HL-60 (cell line): ENCODE data around the gene RNF6.

Experiments
- CTCF ChIP-seq: IDR thresholded peaks from one replicate; pipeline ENCODE4 v1.5.1; 2011; ENCODE audit warnings: low read length, control low read depth, inconsistent platforms; ENCODE audit not compliant: insufficient read depth
- GABPA ChIP-seq: IDR thresholded peaks from 2 replicates; pipeline ENCODE4 v1.6.1; 2012; ENCODE audit warnings: low read depth
- POLR2AphosphoS5 ChIP-seq: IDR thresholded peaks from 2 replicates; pipeline ENCODE4 v1.6.1; 2012; ENCODE audit warnings: low read depth

DNA sequence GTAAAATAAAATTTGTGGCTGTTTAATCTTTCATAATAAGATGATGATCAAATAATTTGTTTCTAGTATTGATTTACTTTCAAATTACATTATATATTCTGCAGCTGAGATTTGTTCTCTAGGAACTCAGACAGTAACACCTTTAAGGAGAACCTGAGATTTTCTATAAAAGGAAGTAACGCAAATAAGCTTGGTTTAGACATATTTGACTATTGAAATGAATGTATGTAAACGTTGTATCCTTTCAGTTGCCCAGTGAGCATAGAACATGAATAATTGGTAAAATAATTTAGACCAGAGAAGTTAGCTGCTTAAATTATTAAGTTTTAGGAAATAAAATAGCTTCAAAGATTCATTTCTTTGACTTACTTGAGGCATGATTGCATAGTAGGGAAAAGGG, 34.9 kb upstream of the RNF6 start:
- TF ChIP-seq CTCF (no peak), GABPA (no peak), POLR2AphosphoS5 (no peak)
